Activated T-cell treated with anti-CD3 and anti-CD28 coated beads, Interleukin-2, amount 50 U/mL, for 24 hours (primary cell): Measurements from ENCODE around the gene TPGS1.

ENCODE experiments used
- DNase-seq: peaks from one replicate; pipeline ENCODE4 v3.0.0-alpha.2; 2020
- H3K27ac Mint-ChIP-seq: 2 replicates; pipeline ENCODE4 v1.8.0; 2020; ENCODE audit warnings: mild to moderate bottlenecking, mixed read lengths
- H3K27me3 Mint-ChIP-seq: 2 replicates; pipeline ENCODE4 v1.8.0; 2020; ENCODE audit warnings: mixed read lengths
- H3K36me3 Mint-ChIP-seq: 2 replicates; pipeline ENCODE4 v1.8.0; 2020; ENCODE audit warnings: low read depth, mixed read lengths
- H3K4me1 Mint-ChIP-seq: 2 replicates; pipeline ENCODE4 v1.8.0; 2020; ENCODE audit warnings: low read depth, mixed read lengths
- H3K4me3 Mint-ChIP-seq: 2 replicates; pipeline ENCODE4 v1.8.0; 2020; ENCODE audit warnings: mild to moderate bottlenecking, moderate library complexity, mixed read lengths
- H3K9me3 Mint-ChIP-seq: 2 replicates; pipeline ENCODE4 v1.8.0; 2020; ENCODE audit warnings: mixed read lengths

TPGS1 gene

GRCh38 chr19:497491-497868 lies 9.8 kb upstream of the TPGS1 start:
- Mint-ChIP-seq H3K4me3 (no peak overlapping the region), H3K36me3 (no peaks in the 10 kb centered on the region), H3K27ac (no peak overlapping the region), H3K9me3 (no peaks in the 10 kb centered on the region), H3K4me1 (peaks cover 4% of the 10 kb centered on the region), H3K27me3 (peaks cover 26% of the 10 kb centered on the region)
- DNase-seq: no peak

GRCh38 chr19:497869-498510 lies 9.3 kb upstream of the TPGS1 start:
- Mint-ChIP-seq H3K27ac (no peak overlapping the region), H3K4me3 (no peak overlapping the region), H3K27me3 (peaks cover 26% of the 10 kb centered on the region), H3K4me1 (peaks cover 7% of the 10 kb centered on the region), H3K36me3 (no peaks in the 10 kb centered on the region), H3K9me3 (no peaks in the 10 kb centered on the region)
- no peak for DNase-seq

- Mint-ChIP-seq H3K27ac (no peak overlapping the region), H3K27me3 (peaks cover 26% of the 10 kb centered on the region), H3K4me1 (peaks cover 7% of the 10 kb centered on the region), H3K4me3 (no peak overlapping the region), H3K36me3 (no peaks in the 10 kb centered on the region), H3K9me3 (no peaks in the 10 kb centered on the region)
- DNase-seq: no peak
These were observed 8.8 kb upstream of the TPGS1 start for GRCh38 chr19:498511-498891.

GRCh38 chr19:498977-499623 lies 8.2 kb upstream of the TPGS1 start:
- no peaks in the 10 kb centered on the region for H3K36me3 Mint-ChIP-seq
- H3K27me3 Mint-ChIP-seq: peaks cover 26% of the 10 kb centered on the region
- H3K4me1 Mint-ChIP-seq: peaks cover 7% of the 10 kb centered on the region
- H3K9me3 Mint-ChIP-seq: no peaks in the 10 kb centered on the region
- H3K4me3 Mint-ChIP-seq: no peak overlapping the region
- no peak overlapping the region for H3K27ac Mint-ChIP-seq
- DNase-seq: no peak

GRCh38 chr19:501646-502045 lies 5.7 kb upstream of the TPGS1 start:
- H3K27me3 Mint-ChIP-seq: peaks cover 14% of the 10 kb centered on the region
- H3K4me1 Mint-ChIP-seq: peaks cover 17% of the 10 kb centered on the region
- no peak overlapping the region for H3K4me3 Mint-ChIP-seq
- H3K36me3 Mint-ChIP-seq: no peaks in the 10 kb centered on the region
- no peaks in the 10 kb centered on the region for H3K9me3 Mint-ChIP-seq
- H3K27ac Mint-ChIP-seq: no peak overlapping the region
- DNase-seq: no peak

GRCh38 chr19:504616-505015 lies 2.7 kb upstream of the TPGS1 start:
- Mint-ChIP-seq H3K4me1 (peaks cover 32% of the 10 kb centered on the region), H3K27ac (no peak overlapping the region)

GRCh38 chr19:506404-507285 lies 652 bp upstream of the TPGS1 start:
- Mint-ChIP-seq H3K27me3 (no peaks in the 10 kb centered on the region), H3K9me3 (no peaks in the 10 kb centered on the region), H3K4me1 (peaks cover 50% of the 10 kb centered on the region), H3K36me3 (peaks cover 19% of the 10 kb centered on the region), H3K4me3 (peak overlapping the region; percentile 94), H3K27ac (peak overlapping the region; percentile 100)
- peak; percentile 96 for DNase-seq

More at GRCh38 chr19:504616-505015, 2.7 kb upstream of the TPGS1 start:
- peaks cover 14% of the 10 kb centered on the region for H3K36me3 Mint-ChIP-seq
- DNase-seq: no peak
- H3K9me3 Mint-ChIP-seq: no peaks in the 10 kb centered on the region
- H3K27me3 Mint-ChIP-seq: peaks cover under 1% of the 10 kb centered on the region
- no peak overlapping the region for H3K4me3 Mint-ChIP-seq

GRCh38 chr19:508204-509150 lies 1.2 kb downstream of the TPGS1 start:
- H3K27me3 Mint-ChIP-seq: no peaks in the 10 kb centered on the region
- DNase-seq: no peak
- H3K36me3 Mint-ChIP-seq: peaks cover 19% of the 10 kb centered on the region
- H3K27ac Mint-ChIP-seq: peak overlapping the region; percentile 100
- peaks cover 52% of the 10 kb centered on the region for H3K4me1 Mint-ChIP-seq
- H3K4me3 Mint-ChIP-seq: peak overlapping the region; percentile 94
- H3K9me3 Mint-ChIP-seq: no peaks in the 10 kb centered on the region

GRCh38 chr19:510606-511100 lies 3.4 kb downstream of the TPGS1 start:
- Mint-ChIP-seq H3K4me3 (peak overlapping the region; percentile 75), H3K4me1 (peaks cover 49% of the 10 kb centered on the region), H3K27ac (peak overlapping the region; percentile 97), H3K36me3 (peaks cover 27% of the 10 kb centered on the region), H3K9me3 (no peaks in the 10 kb centered on the region), H3K27me3 (no peaks in the 10 kb centered on the region)
- DNase-seq: peak; percentile 96

- Mint-ChIP-seq H3K4me3 (peak overlapping the region; percentile 75), H3K36me3 (peaks cover 27% of the 10 kb centered on the region), H3K27ac (peak overlapping the region; percentile 97), H3K9me3 (no peaks in the 10 kb centered on the region), H3K4me1 (peaks cover 47% of the 10 kb centered on the region), H3K27me3 (no peaks in the 10 kb centered on the region)
- DNase-seq: peak; percentile 79
These were observed 4.0 kb downstream of the TPGS1 start for GRCh38 chr19:511101-511851.

GRCh38 chr19:512547-513365 lies 5.5 kb downstream of the TPGS1 start:
- Mint-ChIP-seq H3K27me3 (no peaks in the 10 kb centered on the region), H3K4me1 (peaks cover 46% of the 10 kb centered on the region), H3K36me3 (peaks cover 23% of the 10 kb centered on the region), H3K27ac (no peak overlapping the region), H3K4me3 (no peak overlapping the region), H3K9me3 (no peaks in the 10 kb centered on the region)
- no peak for DNase-seq

GRCh38 chr19:513368-514165 lies 6.3 kb downstream of the TPGS1 start:
- Mint-ChIP-seq H3K27me3 (no peaks in the 10 kb centered on the region), H3K27ac (no peak overlapping the region), H3K4me1 (peaks cover 38% of the 10 kb centered on the region), H3K36me3 (peaks cover 17% of the 10 kb centered on the region), H3K9me3 (no peaks in the 10 kb centered on the region), H3K4me3 (no peak overlapping the region)
- DNase-seq: no peak
